ENCODE data around the gene EIF3I.

DNA sequence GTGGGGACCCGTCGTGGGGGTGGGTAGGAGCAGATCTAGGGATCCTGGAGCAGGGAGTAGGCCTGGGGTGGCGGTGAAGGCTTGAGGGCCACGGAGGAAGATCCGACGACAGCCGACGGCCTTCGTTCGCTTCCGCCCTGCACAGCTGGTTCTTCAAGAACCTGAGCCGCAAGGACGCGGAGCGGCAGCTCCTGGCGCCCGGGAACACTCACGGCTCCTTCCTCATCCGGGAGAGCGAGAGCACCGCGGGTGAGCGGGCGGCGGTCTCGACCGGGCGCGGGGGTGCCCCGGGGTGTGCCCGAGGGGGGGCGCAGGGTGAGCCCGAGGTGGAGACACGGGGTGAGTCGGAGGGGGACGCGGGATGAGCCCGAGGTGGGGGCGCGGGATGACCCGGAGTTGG lies 53.2 kb downstream of the EIF3I start:
- TF ChIP-seq, protein P1, sequence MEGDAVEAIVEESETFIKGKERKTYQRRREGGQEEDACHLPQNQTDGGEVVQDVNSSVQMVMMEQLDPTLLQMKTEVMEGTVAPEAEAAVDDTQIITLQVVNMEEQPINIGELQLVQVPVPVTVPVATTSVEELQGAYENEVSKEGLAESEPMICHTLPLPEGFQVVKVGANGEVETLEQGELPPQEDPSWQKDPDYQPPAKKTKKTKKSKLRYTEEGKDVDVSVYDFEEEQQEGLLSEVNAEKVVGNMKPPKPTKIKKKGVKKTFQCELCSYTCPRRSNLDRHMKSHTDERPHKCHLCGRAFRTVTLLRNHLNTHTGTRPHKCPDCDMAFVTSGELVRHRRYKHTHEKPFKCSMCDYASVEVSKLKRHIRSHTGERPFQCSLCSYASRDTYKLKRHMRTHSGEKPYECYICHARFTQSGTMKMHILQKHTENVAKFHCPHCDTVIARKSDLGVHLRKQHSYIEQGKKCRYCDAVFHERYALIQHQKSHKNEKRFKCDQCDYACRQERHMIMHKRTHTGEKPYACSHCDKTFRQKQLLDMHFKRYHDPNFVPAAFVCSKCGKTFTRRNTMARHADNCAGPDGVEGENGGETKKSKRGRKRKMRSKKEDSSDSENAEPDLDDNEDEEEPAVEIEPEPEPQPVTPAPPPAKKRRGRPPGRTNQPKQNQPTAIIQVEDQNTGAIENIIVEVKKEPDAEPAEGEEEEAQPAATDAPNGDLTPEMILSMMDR (IDR thresholded peaks at IDR 0.05): no peak
- TF ChIP-seq POLR2A (IDR thresholded peaks at IDR 0.05): no peak
